ENCODE data around the gene GABRA4. TPM values are rescaled to one million over a fixed set of nuclear protein-coding genes. Genes with fewer than 3 reads are reported as not detected.

The GABRA4 gene
- total RNA-seq, 1 donor from 2014 or later = not detected

DNA sequence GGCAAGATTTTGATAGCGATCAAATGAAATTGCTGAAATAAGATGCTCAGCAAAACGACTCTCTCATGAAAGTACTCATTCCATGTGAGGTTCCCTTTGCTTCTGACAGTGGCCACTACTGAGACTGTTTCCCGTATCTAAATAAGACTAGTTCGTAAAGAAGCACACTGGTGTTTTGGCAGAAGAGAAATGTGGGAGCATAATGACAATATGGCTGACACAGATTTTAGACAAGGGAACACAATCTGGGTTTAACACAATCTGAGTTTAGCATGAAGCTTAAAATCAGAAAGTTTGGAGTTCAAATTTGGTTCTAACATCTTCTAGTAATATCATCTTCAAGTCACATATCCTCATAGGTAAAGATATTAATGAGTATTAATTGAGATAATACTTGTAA, 13.7 kb downstream of the GABRA4 start:
- no peak for DNase-seq (ENCODE audit: low read depth, low spot score)

DNA sequence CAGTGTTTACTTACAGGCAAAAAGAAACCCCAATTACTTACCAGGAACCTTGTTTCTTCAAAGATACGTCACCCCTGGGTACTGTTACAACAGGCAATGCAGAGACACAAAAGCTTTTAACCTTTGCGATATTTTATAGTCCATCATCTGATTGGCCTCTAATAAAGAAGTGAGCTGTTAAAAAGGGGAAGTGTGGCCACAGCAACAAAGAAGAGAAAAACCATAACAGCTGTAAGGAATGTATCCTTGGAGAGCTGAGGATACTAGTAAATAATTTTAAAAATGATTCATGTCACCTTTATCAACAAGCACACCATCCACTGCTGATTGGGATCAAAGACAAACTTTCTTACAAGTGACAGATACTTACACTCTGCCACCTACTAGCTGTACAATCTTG, 14.1 kb downstream of the GABRA4 start:
- no peak for DNase-seq (ENCODE audit: low read depth, low spot score)

DNA sequence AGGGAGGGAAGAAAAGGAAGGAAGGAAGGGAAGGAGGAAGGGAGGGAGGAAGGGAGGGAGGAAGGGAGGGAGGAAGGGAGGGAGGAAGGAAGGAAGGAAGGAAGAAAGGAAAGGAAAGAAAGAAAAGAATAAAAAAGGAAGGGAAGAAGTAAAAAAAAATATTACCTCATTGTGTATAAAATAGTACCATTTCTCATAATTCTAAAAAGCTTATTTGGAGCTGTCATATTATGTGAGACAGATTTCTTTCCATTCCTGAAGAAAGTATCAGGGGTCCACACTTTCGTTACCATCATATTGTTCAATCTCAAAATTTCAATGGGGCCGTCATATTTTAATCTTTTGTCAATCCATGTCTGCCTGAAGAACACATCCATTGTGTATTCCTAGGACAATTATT, 16.1 kb downstream of the GABRA4 start:
- DNase-seq (ENCODE audit: low read depth, low spot score) = no peak

DNA sequence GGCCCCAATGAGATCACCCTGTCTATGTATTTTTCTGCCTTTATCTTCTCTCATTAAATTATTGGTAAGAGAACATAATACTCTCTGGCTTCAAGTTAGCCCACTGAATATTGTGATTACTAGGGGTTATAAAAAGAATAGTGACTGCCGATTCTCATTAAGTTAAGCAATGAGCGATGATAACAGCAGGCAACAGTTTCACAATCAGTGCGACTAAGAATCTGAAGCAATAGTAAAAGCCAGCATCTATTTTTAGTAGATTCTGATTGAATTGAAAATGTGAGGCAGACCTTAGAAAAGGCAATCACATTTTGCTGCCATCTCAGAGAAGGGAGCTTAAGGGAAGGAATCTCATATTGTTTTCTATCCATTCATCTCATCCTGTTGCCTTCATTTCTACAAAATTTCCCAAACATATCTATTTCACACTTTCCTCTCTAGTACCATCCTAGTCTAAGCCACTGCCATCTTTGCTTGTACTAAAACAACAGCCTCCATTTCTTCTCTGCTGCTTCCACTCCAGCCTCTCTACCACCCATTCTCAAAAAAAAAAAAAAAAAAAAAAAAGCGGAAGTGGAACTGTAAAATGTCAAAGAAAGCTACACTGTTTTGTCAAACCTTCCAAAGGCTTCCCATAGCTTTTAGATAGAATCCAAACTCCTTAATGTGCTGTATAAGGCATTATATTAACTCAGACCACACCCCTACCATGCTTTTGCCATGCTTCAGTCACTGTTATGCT, 17.4 kb downstream of the GABRA4 start:
- no peak for DNase-seq (ENCODE audit: low read depth, low spot score)

DNA sequence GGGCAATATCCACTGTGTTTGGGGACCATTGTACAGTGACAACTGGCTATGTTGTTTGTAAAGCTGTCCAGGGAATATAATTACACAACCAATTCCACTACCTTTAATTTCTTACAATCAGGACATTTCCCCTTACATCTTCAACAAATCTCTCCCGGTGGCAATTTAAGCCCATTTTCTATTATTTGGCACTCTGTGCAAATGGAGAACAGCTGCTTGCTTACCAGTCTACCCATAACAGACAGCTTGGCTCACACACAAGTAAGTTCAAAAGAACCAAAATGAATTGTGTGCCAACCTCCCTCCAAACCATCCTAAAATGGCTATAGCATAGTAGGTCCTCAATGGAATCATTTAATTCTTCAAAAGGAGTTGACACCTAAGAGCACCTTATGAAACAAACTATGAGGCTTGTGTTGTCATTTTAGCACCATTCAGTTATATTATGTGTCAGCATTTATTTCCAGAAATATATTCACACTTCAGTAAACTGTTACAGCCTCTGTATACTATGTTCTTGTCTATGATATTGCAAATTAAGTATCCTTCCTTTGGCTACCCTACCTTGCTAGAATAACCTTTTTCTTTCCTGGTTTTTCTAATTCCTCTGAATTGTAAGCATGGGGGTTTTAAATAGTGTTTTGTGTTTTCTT, 18.4 kb downstream of the GABRA4 start:
- DNase-seq (ENCODE audit: low read depth, low spot score) = no peak

DNA sequence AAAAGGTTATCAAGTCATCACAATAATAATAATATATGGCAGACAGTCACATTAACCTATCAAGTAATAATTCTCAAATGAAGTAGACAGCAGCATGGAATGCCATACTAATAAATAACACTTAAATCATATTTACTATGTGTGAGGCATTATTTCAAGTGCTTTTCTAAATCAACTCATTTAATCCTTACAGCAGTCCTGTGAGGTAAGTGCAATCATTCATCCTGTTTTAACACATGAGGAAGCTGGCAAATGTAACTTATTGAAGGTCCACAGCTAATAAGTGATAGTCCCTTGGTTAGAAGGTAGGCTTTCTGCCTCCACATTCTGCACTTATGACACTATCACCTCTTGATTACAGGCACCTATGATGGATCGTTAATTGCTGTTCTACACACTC, 24.5 kb downstream of the GABRA4 start:
- no peak for DNase-seq (ENCODE audit: low read depth, low spot score)

DNA sequence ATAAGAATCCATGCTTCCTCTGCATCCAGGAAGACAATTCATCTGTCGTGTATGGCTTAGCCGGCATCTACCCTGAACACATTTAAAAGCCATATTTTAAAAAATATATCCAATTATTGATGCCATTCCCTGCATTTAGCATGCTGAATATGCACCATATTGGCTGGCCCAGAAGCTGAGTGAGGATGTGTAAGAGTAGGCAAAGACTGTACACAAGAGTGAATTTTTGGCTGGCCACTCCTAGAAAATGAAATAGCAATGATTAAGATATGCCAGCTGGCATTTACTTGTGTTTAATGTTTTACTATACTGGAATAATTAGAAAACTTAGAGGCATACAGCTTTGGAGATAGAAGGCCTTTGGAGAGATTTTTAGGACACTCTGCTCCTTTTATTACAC, 25.8 kb downstream of the GABRA4 start:
- no peak for DNase-seq (ENCODE audit: low read depth, low spot score)

DNA sequence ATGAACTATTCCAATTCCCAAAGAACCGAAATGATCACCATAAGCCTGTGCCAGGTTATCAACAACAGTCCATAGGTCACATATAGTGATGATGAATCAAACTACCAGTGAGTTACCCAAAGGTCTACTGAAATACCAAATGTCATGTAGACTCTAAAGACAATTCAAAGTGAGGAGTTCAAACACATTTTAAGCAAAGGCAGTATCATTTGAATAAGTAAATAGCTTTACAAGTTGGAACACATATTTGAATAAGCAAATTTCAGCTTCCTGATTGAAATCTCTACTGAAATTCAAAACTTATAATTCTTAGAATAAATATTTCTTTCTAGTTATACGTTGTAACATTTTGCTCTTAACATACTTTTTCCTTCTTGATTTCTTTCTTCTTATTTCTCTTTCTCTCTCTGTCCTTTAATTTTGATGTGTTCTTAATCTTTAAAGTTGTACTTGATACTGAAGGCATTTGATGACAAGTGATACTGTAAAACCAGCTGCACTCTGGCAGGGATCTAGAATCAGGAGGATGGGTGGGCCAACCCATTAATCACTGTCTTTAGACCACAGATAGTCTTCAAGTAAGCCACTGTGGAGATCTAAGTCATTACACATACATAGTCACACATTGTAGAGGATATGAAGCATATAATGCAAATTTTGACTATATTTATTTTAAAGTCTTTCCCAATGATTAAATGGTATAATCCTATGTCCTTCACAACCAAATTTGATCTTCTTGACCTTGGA, 34.5 kb downstream of the GABRA4 start:
- DNase-seq (ENCODE audit: low read depth, low spot score) = no peak

DNA sequence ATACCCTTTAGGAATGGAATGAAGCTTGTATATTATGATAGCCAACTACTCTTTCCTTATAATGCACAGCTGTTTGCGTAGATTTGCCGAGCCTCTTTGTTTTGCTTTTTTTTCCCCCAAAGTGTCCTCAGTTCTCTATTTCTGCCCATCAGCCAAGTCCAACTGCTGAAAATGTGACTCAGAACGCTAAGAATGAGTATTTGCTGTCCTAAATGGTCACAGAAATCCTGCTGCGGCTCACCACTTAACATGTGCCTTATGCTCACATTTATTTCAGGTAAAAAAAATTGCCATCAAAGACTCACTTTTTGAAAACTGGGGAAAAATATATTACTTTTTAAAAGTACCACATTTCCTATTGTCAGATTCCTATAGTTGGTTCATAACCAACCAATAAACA, 36.9 kb downstream of the GABRA4 start:
- no peak for DNase-seq (ENCODE audit: low read depth, low spot score)

DNA sequence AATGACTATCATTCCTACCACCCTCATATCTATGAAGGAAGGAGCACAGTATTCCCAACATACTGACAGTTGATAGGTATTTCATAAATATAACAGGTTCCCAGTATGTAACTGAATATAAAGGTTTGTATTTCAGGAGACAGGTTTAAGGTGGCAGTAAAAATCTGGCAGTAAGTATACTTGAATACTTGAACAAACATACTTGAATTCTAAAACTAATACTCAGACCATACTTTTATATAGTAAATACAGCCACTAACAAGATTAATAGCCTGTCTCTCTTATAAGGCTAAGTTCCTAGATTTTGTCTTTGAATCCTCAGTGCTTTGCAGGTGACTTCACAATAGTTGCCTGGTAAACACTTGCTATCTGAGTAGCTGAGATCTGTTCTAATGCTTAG, 37.8 kb downstream of the GABRA4 start:
- DNase-seq (ENCODE audit: low read depth, low spot score) = no peak

DNA sequence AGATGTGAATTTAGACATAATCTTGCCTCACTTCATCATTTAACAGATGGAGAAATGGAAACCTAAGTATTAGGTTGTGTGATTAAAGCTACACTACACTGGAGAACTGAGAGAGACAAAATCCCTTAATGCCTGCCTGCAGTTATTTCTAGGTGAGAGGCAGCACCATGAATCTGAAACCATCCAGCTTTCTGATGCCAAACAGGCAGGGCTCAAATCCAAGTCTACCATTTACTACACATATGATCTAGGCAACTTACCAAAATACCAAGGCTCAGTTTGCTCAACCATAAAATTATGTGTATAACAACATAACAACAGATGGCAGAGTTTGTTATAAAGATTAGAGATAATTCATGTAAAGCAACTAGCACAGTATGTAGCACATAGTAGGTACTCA, 38.7 kb downstream of the GABRA4 start:
- DNase-seq (ENCODE audit: low read depth, low spot score) = no peak

DNA sequence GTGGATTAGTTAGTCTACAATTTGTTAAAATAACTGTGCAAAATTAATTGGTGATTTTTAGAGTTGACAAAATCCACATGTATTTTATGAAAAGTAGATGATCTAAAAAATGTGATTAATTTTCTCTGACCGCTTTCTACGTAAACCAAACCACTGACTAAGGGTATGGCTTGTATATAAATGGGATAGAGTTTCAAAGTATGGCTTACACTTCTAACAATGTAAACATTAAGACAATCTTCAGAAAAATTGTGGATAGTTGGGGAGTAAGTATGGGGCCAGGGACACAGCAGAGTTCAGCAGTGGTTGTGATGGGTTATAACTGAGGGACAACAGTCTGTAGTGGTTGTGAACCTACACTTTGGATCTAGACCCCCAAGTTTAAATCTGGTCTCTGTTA, 39.8 kb downstream of the GABRA4 start:
- no peak for DNase-seq (ENCODE audit: low read depth, low spot score)

DNA sequence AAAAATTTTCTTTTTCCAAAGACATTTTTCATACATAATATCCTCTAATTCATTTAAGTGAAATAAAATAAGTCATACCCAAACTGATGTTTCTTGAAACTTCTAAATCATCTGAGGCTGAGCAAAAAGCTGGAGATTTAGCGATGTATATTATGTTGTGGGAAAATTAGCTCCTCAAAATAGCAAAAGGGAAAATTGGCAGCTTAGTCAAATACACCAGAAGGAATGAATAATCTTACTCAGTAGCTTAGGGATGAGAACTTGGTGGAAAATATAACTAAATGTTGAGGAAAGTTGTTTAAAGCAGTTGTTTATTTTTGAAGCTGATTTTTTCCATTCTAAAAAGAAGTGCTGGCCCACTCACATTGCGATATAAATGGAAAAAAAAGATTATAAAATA, 40.9 kb downstream of the GABRA4 start:
- no peak for DNase-seq (ENCODE audit: low read depth, low spot score)

DNA sequence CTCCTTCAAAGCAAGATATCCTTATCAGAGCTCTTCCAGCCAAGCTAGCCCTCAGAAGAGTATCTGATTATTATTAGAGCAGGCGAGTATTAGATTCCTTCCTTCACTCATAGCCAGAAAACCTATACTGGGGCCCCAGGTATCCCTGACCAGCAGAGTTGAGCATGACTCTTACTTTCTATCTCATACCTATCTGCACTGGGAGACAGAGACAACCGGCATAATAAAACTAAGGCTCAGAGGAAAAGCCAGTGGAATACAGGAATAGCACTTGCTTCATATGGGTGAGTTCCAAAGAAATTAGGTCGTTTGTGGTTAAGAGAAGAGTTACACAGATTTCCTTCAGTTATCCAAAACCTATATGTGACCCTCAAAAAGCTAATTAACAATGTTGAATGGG, 42.6 kb downstream of the GABRA4 start:
- no peak for DNase-seq (ENCODE audit: low read depth, low spot score)

DNA sequence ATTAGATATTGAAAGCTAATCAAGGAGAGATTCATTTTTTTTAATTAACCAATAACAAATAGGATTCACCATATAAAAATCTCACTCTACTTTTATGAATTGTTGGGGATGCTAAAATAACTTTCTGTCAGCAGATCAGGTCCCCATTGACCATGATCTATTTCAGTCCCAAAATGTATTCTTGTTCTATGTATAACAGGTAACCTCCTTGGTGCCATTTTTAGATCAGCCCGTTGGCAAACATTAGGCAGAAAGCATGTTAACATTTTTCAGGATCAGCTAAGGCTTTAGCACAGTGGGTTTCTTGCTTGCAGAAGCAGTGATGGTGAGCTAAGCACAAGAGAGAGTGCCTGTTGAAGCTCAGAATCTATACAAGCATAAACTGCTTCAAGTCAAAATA, 43.6 kb downstream of the GABRA4 start:
- DNase-seq (ENCODE audit: low read depth, low spot score) = no peak

DNA sequence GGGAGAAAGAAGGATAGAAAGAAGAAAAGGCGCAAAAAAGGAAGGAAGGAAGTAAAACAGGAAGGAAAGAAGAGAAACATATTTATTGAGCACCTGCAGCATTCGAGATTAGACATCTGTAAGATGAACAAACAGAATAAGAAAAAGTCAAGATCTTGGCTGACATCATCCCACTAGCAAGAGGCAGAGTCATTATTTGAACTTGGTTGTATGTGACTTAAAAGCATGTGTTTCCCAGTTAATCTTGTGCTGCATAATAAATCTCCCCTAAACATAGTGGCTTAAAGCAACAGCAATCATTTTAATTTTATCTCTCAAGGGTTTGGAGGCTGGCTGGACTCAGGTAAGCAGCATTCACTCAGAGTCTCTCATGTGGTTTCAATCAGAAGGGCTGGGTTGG, 45.8 kb downstream of the GABRA4 start:
- DNase-seq (ENCODE audit: low read depth, low spot score) = no peak

DNA sequence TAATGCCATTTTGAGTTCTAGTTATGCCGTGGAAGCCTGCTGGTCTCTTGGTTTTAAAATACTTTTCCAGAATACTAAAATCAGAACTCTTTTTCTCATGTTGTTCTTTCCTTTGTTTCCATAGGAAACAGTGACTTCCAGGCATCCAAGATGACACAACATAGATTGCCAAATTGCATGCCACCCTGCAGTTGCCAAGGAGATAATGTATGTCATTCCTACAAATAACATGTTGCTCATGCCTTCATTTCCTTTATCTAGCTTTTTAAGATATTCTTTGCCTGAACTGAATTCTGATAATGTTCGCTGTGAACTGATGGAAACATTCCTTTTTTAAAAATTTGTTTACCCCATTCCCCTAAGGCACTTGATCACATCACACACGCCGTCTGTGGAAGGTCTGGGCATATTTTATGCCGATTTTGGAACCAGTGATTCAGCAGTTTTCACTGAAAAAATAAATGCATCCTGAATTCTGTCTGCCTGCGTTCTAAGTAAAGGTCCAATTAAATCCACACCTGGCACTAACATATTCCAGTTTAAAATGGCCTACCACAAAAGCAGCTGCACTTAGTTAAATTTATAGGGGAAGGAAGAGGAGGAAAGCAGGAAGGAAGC, 46.4 kb downstream of the GABRA4 start:
- DNase-seq (ENCODE audit: low read depth, low spot score) = no peak

DNA sequence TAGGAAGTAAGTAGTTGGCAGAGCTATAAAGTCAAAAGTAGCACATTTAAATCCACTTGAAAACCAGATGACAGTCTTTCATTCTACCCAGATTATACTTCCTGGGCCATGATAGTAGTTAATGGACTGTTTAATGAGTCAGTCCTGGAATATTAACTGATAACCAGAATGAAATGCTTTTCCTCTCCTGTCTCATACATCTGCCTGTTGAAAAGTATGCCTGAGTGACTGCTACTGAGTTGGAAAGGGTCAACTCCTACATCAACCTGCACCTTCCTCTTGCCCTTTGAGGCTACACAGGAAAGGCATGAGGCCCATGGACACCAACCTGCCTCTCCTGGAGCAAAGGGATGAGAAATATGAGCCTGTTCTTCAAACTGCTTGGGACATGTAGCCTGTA, 48.3 kb downstream of the GABRA4 start:
- no peak for DNase-seq (ENCODE audit: low read depth, low spot score)

DNA sequence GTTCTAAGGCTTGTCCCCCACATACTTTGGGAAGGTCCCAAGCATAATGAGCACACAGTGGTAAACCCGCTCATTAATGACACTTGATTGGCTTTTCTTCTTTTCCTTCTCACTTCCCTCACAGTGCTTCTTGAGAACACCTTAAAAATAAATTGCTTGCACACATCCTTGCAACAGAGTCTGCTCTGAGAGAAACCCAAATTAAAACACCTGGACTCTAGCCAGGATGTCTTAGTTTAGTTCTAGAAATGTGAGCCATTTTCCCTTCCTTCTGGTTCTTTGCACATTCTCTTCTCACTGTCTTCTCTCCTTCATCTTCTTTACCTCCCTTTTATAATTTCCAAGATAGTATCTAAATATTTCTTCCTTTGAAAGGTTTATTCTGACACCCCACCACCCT, 49.0 kb downstream of the GABRA4 start:
- DNase-seq (ENCODE audit: low read depth, low spot score) = no peak

DNA sequence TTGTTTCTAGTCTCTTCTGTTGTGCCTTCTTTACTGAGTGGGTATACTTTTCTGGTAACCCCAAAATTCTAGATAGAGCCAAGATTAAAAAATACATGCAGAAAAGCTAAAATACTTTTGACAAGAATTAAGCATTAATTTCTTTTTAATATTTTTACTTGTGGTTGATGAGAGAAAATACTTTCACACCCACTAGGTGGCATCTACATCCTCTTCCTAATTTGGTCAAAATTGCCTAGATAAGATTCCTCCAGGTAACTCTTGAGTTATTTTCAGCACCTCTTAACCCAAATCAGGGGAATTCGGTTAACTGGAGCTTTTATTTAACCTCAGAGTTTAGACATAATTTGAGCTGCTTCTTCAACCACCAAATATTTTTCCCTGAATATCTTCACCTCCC, 55.9 kb downstream of the GABRA4 start:
- DNase-seq (ENCODE audit: low read depth, low spot score) = no peak

DNA sequence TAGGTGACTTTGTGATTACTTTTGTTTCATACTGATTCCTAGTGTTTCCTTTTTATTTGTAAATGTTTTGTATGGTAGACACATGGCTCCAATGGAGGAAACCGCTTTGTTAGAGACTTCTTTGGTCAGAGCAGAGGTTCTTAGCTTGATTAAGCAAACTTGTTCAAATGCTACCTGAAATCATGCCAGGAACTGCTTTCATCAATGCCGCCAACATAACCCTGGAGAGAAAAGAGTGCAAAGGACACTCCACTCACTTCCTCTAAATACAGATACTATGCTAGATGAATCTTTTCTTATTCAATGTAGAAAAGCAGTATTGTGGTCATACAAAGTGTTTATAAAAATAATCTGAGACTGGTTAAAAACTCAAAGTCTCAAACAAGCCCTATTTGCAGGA, 58.7 kb downstream of the GABRA4 start:
- no peak for DNase-seq (ENCODE audit: low read depth, low spot score)

DNA sequence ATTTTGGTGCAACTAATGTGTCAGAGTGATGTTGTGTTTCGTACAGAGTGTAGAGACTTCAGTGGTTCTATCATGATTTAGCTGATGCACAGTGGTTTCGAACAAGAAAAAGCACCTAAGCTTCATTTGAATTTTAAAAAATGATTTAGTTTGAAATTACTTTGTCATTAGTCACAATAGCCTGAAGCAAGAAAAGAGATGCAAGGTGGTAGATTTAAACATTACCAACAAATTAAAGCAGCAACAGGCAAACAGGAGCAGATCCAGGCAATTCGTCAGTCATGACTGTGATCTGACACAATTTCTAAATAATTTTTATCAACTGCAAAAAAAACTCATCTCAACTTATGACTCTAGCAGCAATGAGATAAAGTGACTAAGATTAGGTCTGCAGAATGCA, 59.7 kb downstream of the GABRA4 start:
- no peak for DNase-seq (ENCODE audit: low read depth, low spot score)
